ENCODE results near the gene NDUFA11. TPM values are rescaled to one million over a fixed set of nuclear protein-coding genes. Genes with fewer than 3 reads are reported as not detected.

NDUFA11 gene
- total and polyA plus RNA-seq, 9 of the 15 experiments (the other 6 are each of a cell fraction or from before 2014, with no cell fraction given): 63.3 to 486 (median 274) TPM

GRCh38 chr19:5943623-5944022 lies 40.0 kb upstream of the NDUFA11 start (continued):
- TF ChIP-seq NR2C2 (CRISPR knock-in tag; IDR thresholded peaks at IDR 0.05) (no peak), NR2C2 (tag; IDR thresholded peaks at IDR 0.05) (no peak), ELF2 (CRISPR knock-in tag; IDR thresholded peaks at IDR 0.05) (no peak), NELFE (IDR thresholded peaks at IDR 0.05; ENCODE audit: insufficient read depth, insufficient read length) (no peak), ZNF589 (CRISPR knock-in tag; IDR thresholded peaks at IDR 0.05; ENCODE audit: low read depth) (no peak), HSF4 (CRISPR knock-in tag; IDR thresholded peaks at IDR 0.05; ENCODE audit: borderline replicate concordance) (no peak), HMG20A (CRISPR knock-in tag; conservative IDR thresholded peaks at IDR 0.05) (no peak), MXI1 (IDR thresholded peaks at IDR 0.05; ENCODE audit: low read depth, low read length) (no peak), JUND (IDR thresholded peaks at IDR 0.05; ENCODE audit: borderline replicate concordance, low read depth, low read length) (peak; percentile 13; the same call in 1 of the 2 replicates), JUND (tag; IDR thresholded peaks at IDR 0.05; ENCODE audit: borderline replicate concordance, low read depth, low read length) (peak; percentile 34; the same call in 1 of the 3 replicates)

GRCh38 chr19:5943045-5943444 lies 39.5 kb upstream of the NDUFA11 start:
- H3K9me1 ChIP-seq (ENCODE audit: control insufficient read depth, insufficient read depth, low read length): peaks cover 16% of the 10 kb centered on the region
- ATAC-seq (no peak), DNase-seq (ENCODE audit: extremely low read depth in 1 of 4, low spot score in 3 of 4) (no peak), FAIRE-seq (no peak)
- no peak overlapping the region for H3K4me3 ChIP-seq
- H3K27me3 ChIP-seq (ENCODE audit: control insufficient read depth in 2 of 2, insufficient read depth in 2 of 2, low read length in 2 of 2): no peaks in the 10 kb centered on the region
- POLR2A ChIA-PET: interaction anchor here (0.6 to 1.6 kb wide), 2 partner anchors 10 to 32 kb away, joined by 4 to 7 read pairs; no protein-coding TSS in a partner anchor
- BruUV-seq (replicated peaks): no TSS peak
- H4K20me1 ChIP-seq (replicated peaks; ENCODE audit: control insufficient read depth, insufficient read depth, low read length): peaks cover 26% of the 10 kb centered on the region
- CTCF ChIA-PET (ENCODE audit: low intra/inter-chr PET ratio): no interaction called here
- in situ Hi-C loops (cut with MboI): no loop called here
- no peak overlapping the region for H3K4me2 ChIP-seq (ENCODE audit: insufficient read depth, low read length)
- peak overlapping the region in 1 of 2 experiments; percentile 70; a peak in 1 of 4 replicates for H3K9ac ChIP-seq (ENCODE audit: insufficient read depth in 1 of 2, low read depth in 2 of 2, low read length in 2 of 2)
- intact Hi-C loops (cut with micrococcal nuclease): no loop called here
- no peaks in the 10 kb centered on the region for H3K9me3 ChIP-seq (replicated peaks; ENCODE audit: control insufficient read depth, insufficient read depth, low read depth, low read length)
- no peak overlapping the region for H3K27ac ChIP-seq (ENCODE audit: extremely low read depth, low read depth, low read length)
- WGBS (ENCODE audit: insufficient coverage, low coverage, missing lambda C conversion rate): 89% methylated on average over 10 of the region's 10 CpGs
- no peak overlapping the region for H2AFZ ChIP-seq (ENCODE audit: low read depth, low read length)
- peaks cover 62% of the 10 kb centered on the region for H3K79me2 ChIP-seq (ENCODE audit: control insufficient read depth, insufficient read depth, low read length)
- peaks cover 4 to 28% of the 10 kb centered on the region in 2 experiments; a peak in 4 of 5 replicates for H3K4me1 ChIP-seq (replicated peaks in 1 of 2; ENCODE audit: control insufficient read depth in 2 of 2, insufficient read depth in 2 of 2, low read length in 2 of 2)
- peaks cover 55% of the 10 kb centered on the region; the same call in 2 of the 3 replicates for H3K36me3 ChIP-seq (ENCODE audit: control insufficient read depth, insufficient read depth, low read length)
- no peak for TF ChIP-seq TAL1 (IDR thresholded peaks at IDR 0.05)
- no peak for TF ChIP-seq DEAF1 (CRISPR knock-in tag; IDR thresholded peaks at IDR 0.05)
- TF ChIP-seq NFIC (IDR thresholded peaks at IDR 0.05): no peak
- TF ChIP-seq NCOA6 (IDR thresholded peaks at IDR 0.05): no peak
- TF ChIP-seq POLR2H (tag; IDR thresholded peaks at IDR 0.05; ENCODE audit: low read depth): no peak
- TF ChIP-seq MAZ (CRISPR knock-in tag; conservative IDR thresholded peaks at IDR 0.05 in 1 of 2, IDR thresholded peaks at IDR 0.05 in 1 of 2): no peak
- no peak for TF ChIP-seq RBM25 (IDR thresholded peaks at IDR 0.05; ENCODE audit: low read depth, low read length, severe bottlenecking)
- TF ChIP-seq CBX2 (IDR thresholded peaks at IDR 0.05; ENCODE audit: insufficient read depth, low read length, poor library complexity, severe bottlenecking): no peak
- no peak for TF ChIP-seq IRF9 (tag; IDR thresholded peaks at IDR 0.05)

Data from K562 (cell line).